Activated CD4-positive, alpha-beta T cell treated with anti-CD3 and anti-CD28 coated beads, Interleukin-2, amount 50 U/mL, for 24 hours (primary cell): ENCODE results near the gene ATXN2L.
"Not testable (repeated sequence)": the region's sequence is repeated elsewhere in the genome, so short reads cannot be mapped to it uniquely, and the experiment has no call there.

Experiments used
- DNase-seq, 2 donors: peaks; one replicate each; pipeline ENCODE4 v3.0.0-alpha.2; 2020; ENCODE audit warnings: low read depth in 1 of 2, low spot score in 1 of 2

The ATXN2L gene

GRCh38 chr16:28869201-28869600, 46.4 kb downstream of the ATXN2L start:
- DNase-seq: no peak

GRCh38 chr16:28872952-28873351, 50.2 kb downstream of the ATXN2L start:
- no peak for DNase-seq

- DNase-seq: peak; percentile 33 to 35
Measured at GRCh38 chr16:28873543-28874201, 50.9 kb downstream of the ATXN2L start.

- no peak for DNase-seq
Measured at GRCh38 chr16:28874406-28874805, 51.6 kb downstream of the ATXN2L start.

- no peak for DNase-seq
Measured at GRCh38 chr16:28875134-28876018, 52.6 kb downstream of the ATXN2L start.

GRCh38 chr16:28876019-28876659, 53.3 kb downstream of the ATXN2L start:
- DNase-seq: no peak

GRCh38 chr16:28876973-28877654, 54.3 kb downstream of the ATXN2L start:
- no peak for DNase-seq

- no peak for DNase-seq
Measured at GRCh38 chr16:28877655-28878000, 54.8 kb downstream of the ATXN2L start.

GRCh38 chr16:28878083-28878926, 55.5 kb downstream of the ATXN2L start, which contains the start of gene ATP2A1:
Gene ATP2A1, plus strand, starts transcription at chr16:28878488. Its CDS starts 184 bp downstream, at chr16:28878672.
- DNase-seq: no peak

GRCh38 chr16:28879261-28879840, 56.6 kb downstream of the ATXN2L start:
- DNase-seq: no peak

GRCh38 chr16:28879841-28880588, 57.2 kb downstream of the ATXN2L start:
- DNase-seq: peak; percentile 86 to 90

GRCh38 chr16:28880589-28880915, 57.8 kb downstream of the ATXN2L start:
- DNase-seq: no peak

- no peak for DNase-seq
Measured at GRCh38 chr16:28880955-28881354, 58.2 kb downstream of the ATXN2L start.

- DNase-seq: not testable (repeated sequence)
Measured at GRCh38 chr16:28881565-28881964, 58.8 kb downstream of the ATXN2L start.

- no peak for DNase-seq
Measured at GRCh38 chr16:28882551-28883160, 59.9 kb downstream of the ATXN2L start.

- no peak for DNase-seq
Measured at GRCh38 chr16:28883221-28883996, 60.6 kb downstream of the ATXN2L start.

- no peak for DNase-seq
Measured at GRCh38 chr16:28884045-28884444, 61.2 kb downstream of the ATXN2L start.
